Activated CD4-positive, alpha-beta T cell treated with anti-CD3 and anti-CD28 coated beads for 36 hours (primary cell): ENCODE data around the gene CAMK2A. TPM values are rescaled to one million over a fixed set of nuclear protein-coding genes. Genes with fewer than 3 reads are reported as not detected.

Source experiments
- ATAC-seq: fragments of 200-7000 bp; cut with Tn5 transposase; one replicate; pipeline ENCODE4 v1.10.0; 2021; ENCODE audit warnings: mild to moderate bottlenecking, moderate library complexity
- CTCF ChIA-PET: fragments of 350-600 bp; sonication (Branson Sonifier 250); formaldehyde crosslinking; loops from one replicate; lab custom pipeline; 2021; ENCODE audit warnings: antibody characterized with exemption; lab: Charles Lee
- POLR2A ChIA-PET: fragments of 350-600 bp; sonication (Branson Sonifier 250); formaldehyde crosslinking; loops from one replicate; lab custom pipeline; 2021; ENCODE audit warnings: antibody characterized with exemption, inconsistent platforms; lab: Charles Lee
- DNase-seq: peaks from one replicate; pipeline ENCODE4 v3.0.0-alpha.2; 2020
- H3K27ac Mint-ChIP-seq: one replicate; pipeline ENCODE4 v1.8.0; 2021; ENCODE audit warnings: mixed read lengths
- H3K27me3 Mint-ChIP-seq: one replicate; pipeline ENCODE4 v1.8.0; 2021; ENCODE audit warnings: mixed read lengths
- H3K36me3 Mint-ChIP-seq: one replicate; pipeline ENCODE4 v1.8.0; 2021; ENCODE audit warnings: low read depth, mixed read lengths
- H3K4me1 Mint-ChIP-seq: one replicate; pipeline ENCODE4 v1.8.0; 2021; ENCODE audit warnings: mixed read lengths
- H3K4me3 Mint-ChIP-seq: one replicate; pipeline ENCODE4 v1.8.0; 2021; ENCODE audit warnings: mild to moderate bottlenecking, moderate library complexity, mixed read lengths
- H3K9me3 Mint-ChIP-seq: one replicate; pipeline ENCODE4 v1.8.0; 2021; ENCODE audit warnings: low read depth, mixed read lengths
- intact Hi-C, 2 experiments: fragments of 100-400 bp; cut with DNase I in 1 of 2; cut with micrococcal nuclease in 1 of 2; formaldehyde crosslinking; loops; one replicate each; pipeline versions ENCODE4 v1.14.2 to v1.15.1; 2022 to 2024; cut with DNase I, micrococcal nuclease
- total RNA-seq, 2 experiments: library from RNA; stranded (reverse); gene quantifications; one replicate each; pipeline ENCODE4 v1.2.3, GENCODE V29; 2021

The CAMK2A gene
- total RNA-seq, result not detected

- no peak for DNase-seq
- H3K4me3 Mint-ChIP-seq, result no peak within 1 kb of the TSS
- H3K9me3 Mint-ChIP-seq, result no peaks in the 10 kb centered on the region
- ChIA-PET CTCF (interaction anchor here (0.7 kb wide), 1 partner anchor 179 kb away, joined by 3 read pairs; no protein-coding TSS in a partner anchor), POLR2A (interaction anchor here (0.6 kb wide), 1 partner anchor 24 kb away, joined by 3 read pairs; no protein-coding TSS in a partner anchor)
- intact Hi-C loops, result loop anchor here in 1 of 2 experiments (10.0 kb wide), 1 partner anchor 415 kb away; no protein-coding TSS in a partner anchor
- no peaks in the 10 kb centered on the region for H3K36me3 Mint-ChIP-seq
- no peaks in the 10 kb centered on the region for H3K27me3 Mint-ChIP-seq
- H3K4me1 Mint-ChIP-seq, result no peaks in the 10 kb centered on the region
- no peak for ATAC-seq
- no peak within 1 kb of the TSS for H3K27ac Mint-ChIP-seq
These were observed at the start of gene CAMK2A for GRCh38 chr5:150289551-150290390. Gene CAMK2A (minus strand): TSS chr5:150289773. CDS start chr5:150289625, 148 bp downstream.

GRCh38 chr5:150339165-150339564 is 49.6 kb upstream of the CAMK2A start:
- peaks cover 2% of the 10 kb centered on the region for H3K4me1 Mint-ChIP-seq
- H3K27ac Mint-ChIP-seq, result no peak overlapping the region
- no peaks in the 10 kb centered on the region for H3K27me3 Mint-ChIP-seq
- no peaks in the 10 kb centered on the region for H3K9me3 Mint-ChIP-seq
- POLR2A ChIA-PET, result no interaction called here
- no peak overlapping the region for H3K4me3 Mint-ChIP-seq
- ATAC-seq (no peak), DNase-seq (no peak)
- intact Hi-C loops, result no loop called here
- no peaks in the 10 kb centered on the region for H3K36me3 Mint-ChIP-seq
- CTCF ChIA-PET, result no interaction called here

- no peak overlapping the region for H3K4me3 Mint-ChIP-seq
- intact Hi-C loops, result no loop called here
- no peaks in the 10 kb centered on the region for H3K36me3 Mint-ChIP-seq
- H3K27ac Mint-ChIP-seq, result no peak overlapping the region
- DNase-seq (no peak), ATAC-seq (no peak)
- no peaks in the 10 kb centered on the region for H3K27me3 Mint-ChIP-seq
- ChIA-PET CTCF (no interaction called here), POLR2A (no interaction called here)
- no peaks in the 10 kb centered on the region for H3K9me3 Mint-ChIP-seq
- H3K4me1 Mint-ChIP-seq, result peaks cover 2% of the 10 kb centered on the region
These were observed 49.0 kb upstream of the CAMK2A start for GRCh38 chr5:150338546-150338945.

- Mint-ChIP-seq H3K27me3 (no peaks in the 10 kb centered on the region), H3K4me3 (no peak overlapping the region), H3K27ac (no peak overlapping the region), H3K4me1 (peaks cover under 1% of the 10 kb centered on the region), H3K36me3 (no peaks in the 10 kb centered on the region), H3K9me3 (no peaks in the 10 kb centered on the region)
- DNase-seq, result no peak
- ChIA-PET CTCF (interaction anchor here (1.5 kb wide), 1 partner anchor 15 kb away, joined by 5 read pairs; no protein-coding TSS in a partner anchor), POLR2A (interaction anchor here (0.6 kb wide), 1 partner anchor 325 kb away, joined by 3 read pairs; the partner anchor contains the start of gene MYOZ3)
- intact Hi-C loops, result no loop called here
- ATAC-seq, result no peak
These were observed 46.2 kb upstream of the CAMK2A start for GRCh38 chr5:150335778-150336177.

GRCh38 chr5:150333400-150333799 is 43.8 kb upstream of the CAMK2A start:
- H3K4me1 Mint-ChIP-seq, result no peaks in the 10 kb centered on the region
- ATAC-seq, result no peak
- no peak overlapping the region for H3K27ac Mint-ChIP-seq
- H3K36me3 Mint-ChIP-seq, result no peaks in the 10 kb centered on the region
- CTCF ChIA-PET, result no interaction called here
- POLR2A ChIA-PET, result no interaction called here
- intact Hi-C loops, result no loop called here
- H3K4me3 Mint-ChIP-seq, result no peak overlapping the region
- H3K9me3 Mint-ChIP-seq, result no peaks in the 10 kb centered on the region
- no peak for DNase-seq
- peaks cover 3% of the 10 kb centered on the region for H3K27me3 Mint-ChIP-seq

GRCh38 chr5:150329881-150330876 is 40.6 kb upstream of the CAMK2A start:
- Mint-ChIP-seq H3K9me3 (no peaks in the 10 kb centered on the region), H3K27ac (no peak overlapping the region), H3K27me3 (peaks cover 3% of the 10 kb centered on the region), H3K4me1 (no peaks in the 10 kb centered on the region), H3K4me3 (no peak overlapping the region), H3K36me3 (no peaks in the 10 kb centered on the region)
- ATAC-seq, result no peak
- ChIA-PET POLR2A (no interaction called here), CTCF (interaction anchor here (0.7 kb wide), 2 partner anchors 128 to 479 kb away, joined by 3 to 5 read pairs; no protein-coding TSS in a partner anchor)
- intact Hi-C loops, result no loop called here
- no peak for DNase-seq

- intact Hi-C loops, result no loop called here
- ChIA-PET CTCF (no interaction called here), POLR2A (no interaction called here)
- Mint-ChIP-seq H3K27ac (no peak overlapping the region), H3K27me3 (peaks cover 3% of the 10 kb centered on the region), H3K4me3 (no peak overlapping the region), H3K9me3 (no peaks in the 10 kb centered on the region), H3K36me3 (no peaks in the 10 kb centered on the region), H3K4me1 (no peaks in the 10 kb centered on the region)
- DNase-seq (no peak), ATAC-seq (no peak)
These were observed 39.5 kb upstream of the CAMK2A start for GRCh38 chr5:150329038-150329437.

- ATAC-seq (no peak), DNase-seq (no peak)
- Mint-ChIP-seq H3K27ac (no peak overlapping the region), H3K27me3 (peaks cover 3% of the 10 kb centered on the region), H3K4me1 (no peaks in the 10 kb centered on the region), H3K36me3 (no peaks in the 10 kb centered on the region), H3K9me3 (no peaks in the 10 kb centered on the region), H3K4me3 (no peak overlapping the region)
- CTCF ChIA-PET, result no interaction called here
- POLR2A ChIA-PET, result no interaction called here
- intact Hi-C loops, result no loop called here
These were observed 38.9 kb upstream of the CAMK2A start for GRCh38 chr5:150328515-150328914.

- Mint-ChIP-seq H3K27ac (no peak overlapping the region), H3K4me1 (peaks cover 2% of the 10 kb centered on the region), H3K36me3 (no peaks in the 10 kb centered on the region), H3K27me3 (peaks cover 3% of the 10 kb centered on the region), H3K9me3 (no peaks in the 10 kb centered on the region), H3K4me3 (no peak overlapping the region)
- CTCF ChIA-PET, result interaction anchor here (0.7 kb wide), 1 partner anchor 109 kb away, joined by 3 read pairs; no protein-coding TSS in a partner anchor
- ATAC-seq, result no peak
- intact Hi-C loops, result no loop called here
- DNase-seq, result no peak
- POLR2A ChIA-PET, result no interaction called here
These were observed 37.6 kb upstream of the CAMK2A start for GRCh38 chr5:150327139-150327538.

GRCh38 chr5:150326707-150327106 is 37.1 kb upstream of the CAMK2A start:
- ATAC-seq (no peak), DNase-seq (no peak)
- H3K27ac Mint-ChIP-seq, result no peak overlapping the region
- peaks cover 6% of the 10 kb centered on the region for H3K4me1 Mint-ChIP-seq
- H3K27me3 Mint-ChIP-seq, result peaks cover 3% of the 10 kb centered on the region
- POLR2A ChIA-PET, result no interaction called here
- CTCF ChIA-PET, result interaction anchor here (0.6 to 0.7 kb wide), 2 partner anchors 109 to 144 kb away, joined by 3 read pairs; no protein-coding TSS in a partner anchor
- H3K36me3 Mint-ChIP-seq, result no peaks in the 10 kb centered on the region
- H3K9me3 Mint-ChIP-seq, result no peaks in the 10 kb centered on the region
- intact Hi-C loops, result no loop called here
- H3K4me3 Mint-ChIP-seq, result no peak overlapping the region

GRCh38 chr5:150325426-150325825 is 35.9 kb upstream of the CAMK2A start:
- ATAC-seq, result no peak
- H3K27ac Mint-ChIP-seq, result no peak overlapping the region
- no peak for DNase-seq
- H3K27me3 Mint-ChIP-seq, result peaks cover 3% of the 10 kb centered on the region
- no peak overlapping the region for H3K4me3 Mint-ChIP-seq
- no peaks in the 10 kb centered on the region for H3K36me3 Mint-ChIP-seq
- H3K4me1 Mint-ChIP-seq, result peaks cover 6% of the 10 kb centered on the region
- intact Hi-C loops, result no loop called here
- CTCF ChIA-PET, result interaction anchor here (1.1 kb wide), 1 partner anchor 10 kb away, joined by 3 read pairs; no protein-coding TSS in a partner anchor
- POLR2A ChIA-PET, result interaction anchor here (0.5 kb wide), 1 partner anchor 993 kb away, joined by 3 read pairs; no protein-coding TSS in a partner anchor
- no peaks in the 10 kb centered on the region for H3K9me3 Mint-ChIP-seq
